ENCODE results near the gene CPZ. TPM values are rescaled to one million over a fixed set of nuclear protein-coding genes. Genes with fewer than 3 reads are reported as not detected.

CPZ gene
- total RNA-seq, 1 experiment from 2014 or later, result 37.3 TPM

GRCh38 chr4:8583655-8584025 is 8.9 kb upstream of the CPZ start:
- H2BK20ac ChIP-seq (ENCODE audit: low read depth, low read length, poor library complexity, severe bottlenecking), result no peak overlapping the region
- no peak overlapping the region for H3K27ac Mint-ChIP-seq
- H3K56ac ChIP-seq (ENCODE audit: insufficient read length, low read depth, low read length), result no peak overlapping the region
- peaks cover 29% of the 10 kb centered on the region for H3K27me3 Mint-ChIP-seq (ENCODE audit: low read depth)
- no peaks in the 10 kb centered on the region for H3K4me1 ChIP-seq (ENCODE audit: insufficient read depth, low read length)
- peaks cover 31 to 37% of the 10 kb centered on the region in 2 experiments for H3K4me1 Mint-ChIP-seq
- H2AFZ ChIP-seq (ENCODE audit: low read length), result no peak overlapping the region
- no CpG with 5 or more reads among the region's 4 CpGs for WGBS (ENCODE audit: extremely low coverage, insufficient read length, low lambda C conversion rate)
- no peak overlapping the region for H3K18ac ChIP-seq (ENCODE audit: insufficient read length, low read depth, low read length)
- H3K23me2 ChIP-seq (ENCODE audit: insufficient read length, low read depth, low read length, poor library complexity, severe bottlenecking), result peaks cover 9% of the 10 kb centered on the region
- H2AK5ac ChIP-seq (ENCODE audit: insufficient read length, low read length), result no peak overlapping the region
- no peak overlapping the region for H3K4me2 ChIP-seq (ENCODE audit: insufficient read depth, insufficient read length, low read length)
- H2BK12ac ChIP-seq (ENCODE audit: insufficient read length, low read depth, low read length), result no peak overlapping the region
- no peak for DNase-seq
- no peaks in the 10 kb centered on the region for H3K9me3 ChIP-seq (ENCODE audit: control insufficient read depth, low read depth, low read length)
- no peak overlapping the region for H3K4ac ChIP-seq (ENCODE audit: low read depth, low read length)
- H3T11ph ChIP-seq (ENCODE audit: low read length), result no peak overlapping the region
- TF ChIP-seq CTCF (conservative IDR thresholded peaks at IDR 0.05), result no peak
- no peaks in the 10 kb centered on the region for H4K20me1 ChIP-seq (ENCODE audit: control insufficient read depth, insufficient read depth, insufficient read length)
- no peak overlapping the region for H4K8ac ChIP-seq (replicated peaks; ENCODE audit: insufficient read length, low read depth, low read length)
- H3K79me1 ChIP-seq (ENCODE audit: insufficient read depth, low read depth, low read length, poor library complexity, severe bottlenecking), result no peaks in the 10 kb centered on the region
- no peak overlapping the region for H3K14ac ChIP-seq (ENCODE audit: insufficient read depth, low read length)
- H3K79me2 ChIP-seq (ENCODE audit: insufficient read depth, low read length), result no peaks in the 10 kb centered on the region
- H3K9me3 Mint-ChIP-seq, result no peaks in the 10 kb centered on the region
- H3K36me3 Mint-ChIP-seq (ENCODE audit: insufficient read depth in 1 of 3, low read depth in 3 of 3), result no peaks in the 10 kb centered on the region
- H2BK15ac ChIP-seq (ENCODE audit: low read depth, low read length), result no peak overlapping the region
- no peak overlapping the region for H4K91ac ChIP-seq (ENCODE audit: insufficient read length, low read depth, low read length)
- H3K27ac ChIP-seq (ENCODE audit: insufficient read length, low read depth, low read length), result no peak overlapping the region
- H3K4me3 Mint-ChIP-seq, result no peak overlapping the region
- peaks cover 9% of the 10 kb centered on the region; the same call in 1 of the 2 replicates for H3K27me3 ChIP-seq (ENCODE audit: insufficient read depth, low read length)
- H2BK5ac ChIP-seq (ENCODE audit: insufficient read length, low read length), result no peak overlapping the region
- no peak overlapping the region for H4K5ac ChIP-seq (ENCODE audit: insufficient read length, low read depth, low read length)
- H3K23ac ChIP-seq (ENCODE audit: insufficient read length, low read depth, low read length), result no peak overlapping the region
- no peak overlapping the region for H3K9ac ChIP-seq (ENCODE audit: extremely low read depth, insufficient read length, low read length)
- H2BK120ac ChIP-seq (ENCODE audit: low read depth, low read length, poor library complexity, severe bottlenecking), result no peak overlapping the region
